Keratinocyte (primary cell): ENCODE measurements around the gene CERS4. TPM values are rescaled to one million over a fixed set of nuclear protein-coding genes. Genes with fewer than 3 reads are reported as not detected.
"Not testable (repeated sequence)": the region's sequence is repeated elsewhere in the genome, so short reads cannot be mapped to it uniquely, and the experiment has no call there.

Experiments
- DNase-seq: peaks from one replicate; pipeline ENCODE4 v3.0.0-alpha.2; 2011; ENCODE audit warnings: low read depth, missing footprints, low spot score
- FAIRE-seq: peaks from 2 replicates; lab custom pipeline; 2011; peaks lifted over from hg19 to GRCh38; lab: Jason Lieb, UNC
- H2AFZ ChIP-seq: 2 replicates; pipeline ENCODE4 v1.6.0; 2012; ENCODE audit warnings: low read length, control low read depth, inconsistent platforms; ENCODE audit not compliant: control insufficient read depth
- H3K27ac ChIP-seq: 2 replicates; pipeline ENCODE4 v1.5.1; 2011; ENCODE audit warnings: low read length; ENCODE audit not compliant: control insufficient read depth, insufficient read depth
- H3K27me3 ChIP-seq: 3 replicates; pipeline ENCODE4 v1.6.0; 2011; ENCODE audit warnings: low read length; ENCODE audit not compliant: control insufficient read depth, insufficient read depth; ENCODE audit errors: extremely low read depth
- H3K36me3 ChIP-seq, 2 experiments: 2 replicates in 1 of 2; 3 replicates in 1 of 2; pipeline ENCODE4 v1.5.1; 2011; ENCODE audit warnings: low read length in 2 of 2, mild to moderate bottlenecking in 1 of 2; ENCODE audit not compliant: control insufficient read depth in 2 of 2, insufficient read depth in 2 of 2; ENCODE audit errors: extremely low read depth in 1 of 2
- H3K4me1 ChIP-seq: 3 replicates; pipeline ENCODE4 v1.5.1; 2011; ENCODE audit warnings: low read length; ENCODE audit not compliant: control insufficient read depth, insufficient read depth; ENCODE audit errors: extremely low read depth
- H3K4me2 ChIP-seq: 3 replicates; pipeline ENCODE4 v1.6.0; 2011; ENCODE audit warnings: low read depth, low read length; ENCODE audit not compliant: control insufficient read depth, insufficient read depth; ENCODE audit errors: extremely low read depth
- H3K4me3 ChIP-seq, 3 experiments: fragments of 200-600 bp in 1 of 3; sonication (generic) in 1 of 3; 2 replicates in 2 of 3; 3 replicates in 1 of 3; pipeline ENCODE4 v1.5.1; 2011 to 2016; ENCODE audit warnings: low read length in 3 of 3, mild to moderate bottlenecking in 3 of 3, control low read depth in 2 of 3, inconsistent platforms in 1 of 3, low read depth in 1 of 3, mixed read lengths in 1 of 3, mixed run types in 1 of 3, moderate library complexity in 1 of 3; ENCODE audit not compliant: control insufficient read depth in 2 of 3, insufficient read depth in 2 of 3; ENCODE audit errors: extremely low read depth in 1 of 3
- H3K79me2 ChIP-seq: 2 replicates; pipeline ENCODE4 v1.6.0; 2012; ENCODE audit warnings: low read length; ENCODE audit not compliant: control insufficient read depth, insufficient read depth
- H3K9ac ChIP-seq: 3 replicates; pipeline ENCODE4 v1.6.0; 2011; ENCODE audit warnings: low read length; ENCODE audit not compliant: control insufficient read depth, insufficient read depth; ENCODE audit errors: extremely low read depth
- H3K9me1 ChIP-seq: 3 replicates; pipeline ENCODE4 v1.6.0; 2011; ENCODE audit warnings: low read length; ENCODE audit not compliant: control insufficient read depth, insufficient read depth; ENCODE audit errors: extremely low read depth
- H3K9me3 ChIP-seq: 2 replicates; pipeline ENCODE4 v1.5.1; 2012; ENCODE audit warnings: low read depth, low read length; ENCODE audit not compliant: control insufficient read depth
- H4K20me1 ChIP-seq: 3 replicates; pipeline ENCODE4 v1.6.0; 2011; ENCODE audit warnings: low read length; ENCODE audit not compliant: control insufficient read depth, insufficient read depth; ENCODE audit errors: extremely low read depth
- CTCF ChIP-seq, 3 experiments: IDR thresholded peaks in 1 of 3; conservative IDR thresholded peaks in 1 of 3; optimal IDR thresholded peaks in 1 of 3; 2 replicates in 2 of 3; 3 replicates in 1 of 3; pipeline versions ENCODE3 to v1.5.1; 2011; ENCODE audit warnings: low read length in 3 of 3, mild to moderate bottlenecking in 3 of 3, moderate library complexity in 2 of 3, control low read depth in 1 of 3, inconsistent platforms in 1 of 3; ENCODE audit not compliant: insufficient read depth in 2 of 3; ENCODE audit errors: extremely low read depth in 1 of 3
- EZH2 ChIP-seq: IDR thresholded peaks from one replicate; pipeline ENCODE4 v1.6.1; 2012; ENCODE audit warnings: inconsistent platforms, mild to moderate bottlenecking, low read length, moderate library complexity
- dilution Hi-C: fragments of 300-500 bp; cut with MboI; formaldehyde crosslinking; loops from one replicate; pipeline ENCODE4 v1.7.0; 2020; ENCODE audit warnings: low sequenced_read_pairs; ENCODE audit not compliant: extremely low pct_ligation_motif_present
- polyA plus RNA-seq, 5 experiments: library from polyadenylated mRNA; depleted of rRNA in 3 of 5; stranded (reverse) in 3 of 5; stranded (forward) in 1 of 5; unstranded in 1 of 5; fragments of >200 nt; gene quantifications; 1 replicate in 1 of 5; 2 replicates in 3 of 5; 3 replicates in 1 of 5; pipeline versions ENCODE4 v1.2.1 to v1.2.3, GENCODE V29; 2011 to 2012; ENCODE audit warnings: missing spikeins in 2 of 5, low read depth in 1 of 5, low replicate concordance in 1 of 5

Gene CERS4
- polyA plus RNA-seq, 1 donor (not counting 4 experiments of a cell fraction or from before 2014, with no cell fraction given): 19.8 TPM

GRCh38 chr19:8204961-8205360, 4.2 kb upstream of the CERS4 start:
- DNase-seq (no peak), FAIRE-seq (no peak)
- no peak overlapping the region for H3K4me3 ChIP-seq
- H3K4me2 ChIP-seq: no peak overlapping the region
- H3K4me1 ChIP-seq: peaks cover 20% of the 10 kb centered on the region
- no peaks in the 10 kb centered on the region for H4K20me1 ChIP-seq
- dilution Hi-C loops: no loop called here
- H3K36me3 ChIP-seq: no peaks in the 10 kb centered on the region
- no peaks in the 10 kb centered on the region for H3K9me3 ChIP-seq
- H2AFZ ChIP-seq: no peak overlapping the region
- no peaks in the 10 kb centered on the region for H3K9me1 ChIP-seq
- no peak overlapping the region for H3K27ac ChIP-seq
- H3K27me3 ChIP-seq: no peaks in the 10 kb centered on the region
- TF ChIP-seq CTCF (optimal IDR thresholded peaks at IDR 0.05 in 1 of 3, IDR thresholded peaks at IDR 0.05 in 1 of 3, conservative IDR thresholded peaks at IDR 0.05 in 1 of 3; ENCODE audit: extremely low read depth in 1 of 3, insufficient read depth in 2 of 3, low read length in 3 of 3) (no peak), EZH2 (no peak)
- H3K9ac ChIP-seq: no peak overlapping the region
- H3K79me2 ChIP-seq: no peaks in the 10 kb centered on the region

- Histone ChIP-seq H2AFZ (no peak overlapping the region), H3K9me1 (no peaks in the 10 kb centered on the region), H3K4me1 (peaks cover 22% of the 10 kb centered on the region), H3K9me3 (no peaks in the 10 kb centered on the region), H3K36me3 (no peaks in the 10 kb centered on the region), H4K20me1 (no peaks in the 10 kb centered on the region), H3K79me2 (no peaks in the 10 kb centered on the region), H3K4me2 (no peak overlapping the region), H3K4me3 (no peak overlapping the region), H3K9ac (no peak overlapping the region), H3K27ac (no peak overlapping the region), H3K27me3 (no peaks in the 10 kb centered on the region)
- TF ChIP-seq CTCF (optimal IDR thresholded peaks at IDR 0.05 in 1 of 3, IDR thresholded peaks at IDR 0.05 in 1 of 3, conservative IDR thresholded peaks at IDR 0.05 in 1 of 3; ENCODE audit: extremely low read depth in 1 of 3, insufficient read depth in 2 of 3, low read length in 3 of 3): no peak
- TF ChIP-seq EZH2: no peak
- dilution Hi-C loops: no loop called here
- DNase-seq (no peak), FAIRE-seq (no peak)
These were observed 2.8 kb upstream of the CERS4 start for GRCh38 chr19:8206147-8207087.

GRCh38 chr19:8207326-8207725, 1.8 kb upstream of the CERS4 start:
- H3K36me3 ChIP-seq, H3K79me2 ChIP-seq, H3K27me3 ChIP-seq, H3K4me3 ChIP-seq, DNase-seq, FAIRE-seq, H3K27ac ChIP-seq, dilution Hi-C loops, H3K9ac ChIP-seq, H3K4me2 ChIP-seq, H3K9me3 ChIP-seq, H2AFZ ChIP-seq, H4K20me1 ChIP-seq, H3K9me1 ChIP-seq: not testable (repeated sequence)
- H3K4me1 ChIP-seq: peaks cover 22% of the 10 kb centered on the region
